Upper lobe of left lung (tissue), 4 donors: ENCODE results near the gene INPP5K.

Experiments used
- CTCF ChIP-seq, 6 experiments: fragments of 450-650 bp in 4 of 6; fragments of 200-600 bp in 2 of 6; sonication (generic) in 2 of 6; IDR thresholded peaks; one replicate each; pipeline ENCODE4 v1.5.1; 2016 to 2019; ENCODE audit warnings: antibody characterized with exemption in 6 of 6
- POLR2A ChIP-seq, 4 donors: fragments of 450-650 bp; IDR thresholded peaks; one replicate each; pipeline ENCODE4 v1.5.1; 2016 to 2017; ENCODE audit warnings: antibody characterized with exemption in 4 of 4, mild to moderate bottlenecking in 2 of 4

- TF ChIP-seq CTCF (IDR thresholded peaks at IDR 0.05) (no peak), POLR2A (IDR thresholded peaks at IDR 0.05) (no peak)
Measured at GRCh38 chr17:1481736-1482135, 34.7 kb downstream of the INPP5K start.
